AG04449 (cell line): ENCODE data around the gene CFAP299.

Source experiments
- CTCF ChIA-PET: fragments of 350-600 bp; formaldehyde crosslinking; extraction: SDS; loops from one replicate; lab custom pipeline; 2021; ENCODE audit warnings: antibody characterized with exemption; lab: Yijun Ruan, JAX
- POLR2A ChIA-PET: fragments of 400-600, 350-600 bp; formaldehyde crosslinking; extraction: SDS; loops from one replicate; lab custom pipeline; 2020; ENCODE audit warnings: antibody characterized with exemption, inconsistent platforms; lab: Yijun Ruan, JAX
- DNase-seq: peaks from one replicate; pipeline ENCODE4 v3.0.0-alpha.2; 2010; ENCODE audit warnings: low read depth, low spot score
- H3K4me3 ChIP-seq: 2 replicates; pipeline ENCODE4 v1.5.1; 2011; ENCODE audit warnings: low read depth, mild to moderate bottlenecking, control low read depth, low read length
- TF ChIP-seq, protein P1 (sequence below): IDR thresholded peaks from one replicate; pipeline ENCODE4 v1.5.1; 2011; ENCODE audit warnings: mild to moderate bottlenecking, moderate library complexity, low read length, control low read depth, inconsistent platforms; ENCODE audit not compliant: insufficient read depth; ENCODE audit errors: missing control alignments

Gene CFAP299

DNA sequence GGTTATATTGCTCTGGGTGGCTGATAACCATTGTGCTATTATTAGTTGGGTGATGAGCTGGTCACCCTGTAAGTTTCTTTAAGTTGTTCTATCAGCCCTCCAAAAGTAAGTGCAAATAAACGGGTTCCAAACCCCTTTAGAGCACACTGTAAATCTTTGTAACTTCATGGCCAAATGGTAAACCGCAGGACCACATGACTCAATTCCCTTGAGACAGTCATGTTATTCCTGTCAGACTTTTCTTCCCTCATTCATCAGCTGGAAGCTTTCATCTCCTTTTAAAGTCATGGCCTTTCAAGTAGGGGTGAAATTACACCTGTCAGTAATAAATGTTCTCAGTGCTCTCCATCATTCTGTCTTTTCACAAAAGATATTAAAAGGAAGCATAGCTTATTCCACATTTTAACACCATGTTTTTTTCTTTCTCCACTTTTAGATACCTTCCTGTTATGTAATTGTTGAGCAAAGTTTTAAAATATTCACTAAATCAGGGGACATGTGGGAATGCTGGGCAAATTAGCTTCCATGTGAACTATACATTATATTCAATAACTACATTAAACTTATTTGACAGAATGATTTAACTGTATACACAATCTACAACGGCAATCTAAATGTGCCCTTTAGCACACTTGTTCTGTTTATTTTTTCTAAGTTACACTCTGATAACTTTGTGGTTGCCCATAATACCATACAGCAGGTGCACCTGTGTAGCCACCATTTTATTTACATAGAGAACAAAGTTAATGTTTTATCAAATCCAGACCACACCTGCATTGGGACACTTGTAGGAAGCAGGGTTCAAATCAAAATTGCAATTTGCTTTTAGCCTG lies 275.5 kb downstream of the CFAP299 start:
- ChIA-PET CTCF (interaction anchor here (1.1 kb wide), 1 partner anchor 12 kb away, joined by 3 read pairs; no protein-coding TSS in a partner anchor), POLR2A (no interaction called here)
- no peak overlapping the region for H3K4me3 ChIP-seq

DNA sequence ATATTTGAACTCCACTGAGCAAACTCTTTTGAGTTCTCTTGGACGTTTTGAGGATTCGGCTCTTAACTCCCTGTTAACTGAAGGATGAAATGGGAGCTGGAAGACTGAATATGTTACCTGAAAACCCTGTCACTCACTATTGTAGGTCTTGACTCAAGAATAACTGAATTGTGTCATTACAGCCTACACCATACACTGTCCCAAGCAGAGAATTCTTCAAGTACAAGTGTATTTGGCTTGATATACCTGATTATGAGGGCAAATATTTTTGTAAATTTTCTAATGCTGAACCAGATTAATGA lies 276.1 kb downstream of the CFAP299 start:
- no peak for DNase-seq
- ChIA-PET POLR2A (no interaction called here), CTCF (no interaction called here)
- TF ChIP-seq, protein P1, sequence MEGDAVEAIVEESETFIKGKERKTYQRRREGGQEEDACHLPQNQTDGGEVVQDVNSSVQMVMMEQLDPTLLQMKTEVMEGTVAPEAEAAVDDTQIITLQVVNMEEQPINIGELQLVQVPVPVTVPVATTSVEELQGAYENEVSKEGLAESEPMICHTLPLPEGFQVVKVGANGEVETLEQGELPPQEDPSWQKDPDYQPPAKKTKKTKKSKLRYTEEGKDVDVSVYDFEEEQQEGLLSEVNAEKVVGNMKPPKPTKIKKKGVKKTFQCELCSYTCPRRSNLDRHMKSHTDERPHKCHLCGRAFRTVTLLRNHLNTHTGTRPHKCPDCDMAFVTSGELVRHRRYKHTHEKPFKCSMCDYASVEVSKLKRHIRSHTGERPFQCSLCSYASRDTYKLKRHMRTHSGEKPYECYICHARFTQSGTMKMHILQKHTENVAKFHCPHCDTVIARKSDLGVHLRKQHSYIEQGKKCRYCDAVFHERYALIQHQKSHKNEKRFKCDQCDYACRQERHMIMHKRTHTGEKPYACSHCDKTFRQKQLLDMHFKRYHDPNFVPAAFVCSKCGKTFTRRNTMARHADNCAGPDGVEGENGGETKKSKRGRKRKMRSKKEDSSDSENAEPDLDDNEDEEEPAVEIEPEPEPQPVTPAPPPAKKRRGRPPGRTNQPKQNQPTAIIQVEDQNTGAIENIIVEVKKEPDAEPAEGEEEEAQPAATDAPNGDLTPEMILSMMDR: no peak
- H3K4me3 ChIP-seq: no peak overlapping the region

More for the DNA sequence above, 275.5 kb downstream of the CFAP299 start:
- no peak for DNase-seq
- TF ChIP-seq, protein P1: no peak

DNA sequence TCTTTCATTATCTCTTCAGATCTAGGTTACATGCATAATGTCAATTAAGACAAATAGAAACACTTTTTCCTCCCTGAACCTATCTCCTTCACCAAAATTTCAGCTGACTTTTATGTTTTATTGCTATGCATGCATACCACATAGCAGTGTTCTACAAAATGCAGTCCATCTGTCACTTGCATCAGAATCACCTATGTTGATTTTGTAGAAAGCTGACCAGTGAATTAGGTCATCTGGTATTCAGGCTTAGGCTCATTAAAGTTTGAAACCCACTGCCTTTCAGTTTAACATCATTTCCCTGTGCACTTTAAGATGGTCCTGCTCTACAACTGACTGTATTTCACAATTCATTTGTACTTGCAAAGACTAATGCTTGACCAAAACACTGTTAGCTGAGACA lies 277.9 kb downstream of the CFAP299 start:
- ChIA-PET POLR2A (no interaction called here), CTCF (interaction anchor here (0.9 kb wide), 1 partner anchor 196 kb away, joined by 3 read pairs; no protein-coding TSS in a partner anchor)
- H3K4me3 ChIP-seq: no peak overlapping the region
- DNase-seq: no peak
- TF ChIP-seq, protein P1: no peak

DNA sequence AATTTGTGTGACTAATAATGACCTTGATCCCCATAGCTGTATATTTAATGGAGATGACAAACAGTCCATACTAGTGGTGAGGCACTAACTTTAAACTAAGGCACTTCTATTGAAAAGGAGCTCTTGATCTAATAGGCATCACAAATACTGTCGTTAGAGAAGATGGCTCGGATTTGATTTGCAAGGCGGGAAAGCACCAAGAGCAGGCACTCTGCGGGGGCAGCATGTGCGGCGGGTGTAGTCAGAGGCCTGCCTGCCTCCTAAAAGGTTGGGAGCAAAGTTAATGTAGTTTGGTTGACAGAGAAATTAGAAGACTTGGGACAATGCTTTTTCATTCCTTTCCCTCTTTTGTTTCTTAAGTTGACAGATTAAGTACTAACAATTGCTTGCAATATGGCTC lies 278.8 kb downstream of the CFAP299 start:
- POLR2A ChIA-PET: no interaction called here
- TF ChIP-seq, protein P1: no peak
- CTCF ChIA-PET: no interaction called here
- no peak for DNase-seq
- H3K4me3 ChIP-seq: no peak overlapping the region

DNA sequence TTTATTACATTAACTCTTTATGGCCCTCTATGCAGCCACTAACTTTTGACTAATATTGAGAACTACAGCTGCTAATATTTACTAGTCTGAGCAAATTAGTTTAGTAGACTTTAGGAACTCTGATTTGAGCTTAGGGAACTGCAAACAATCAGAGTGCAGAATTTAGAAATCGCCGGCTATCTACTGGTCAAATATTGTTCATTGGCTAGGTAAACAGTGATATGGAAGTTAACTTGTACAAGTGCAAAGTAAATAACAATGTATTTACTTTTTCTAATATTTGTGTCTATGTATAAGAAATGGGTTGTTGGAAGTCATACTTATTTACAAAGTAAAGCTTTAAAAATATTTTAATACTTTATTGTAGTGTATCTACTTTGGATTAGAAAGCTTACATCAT lies 279.6 kb downstream of the CFAP299 start:
- DNase-seq: no peak
- ChIA-PET CTCF (interaction anchor here (1.3 kb wide), 1 partner anchor 13 kb away, joined by 4 read pairs; no protein-coding TSS in a partner anchor), POLR2A (no interaction called here)
- TF ChIP-seq, protein P1: no peak
- no peak overlapping the region for H3K4me3 ChIP-seq

DNA sequence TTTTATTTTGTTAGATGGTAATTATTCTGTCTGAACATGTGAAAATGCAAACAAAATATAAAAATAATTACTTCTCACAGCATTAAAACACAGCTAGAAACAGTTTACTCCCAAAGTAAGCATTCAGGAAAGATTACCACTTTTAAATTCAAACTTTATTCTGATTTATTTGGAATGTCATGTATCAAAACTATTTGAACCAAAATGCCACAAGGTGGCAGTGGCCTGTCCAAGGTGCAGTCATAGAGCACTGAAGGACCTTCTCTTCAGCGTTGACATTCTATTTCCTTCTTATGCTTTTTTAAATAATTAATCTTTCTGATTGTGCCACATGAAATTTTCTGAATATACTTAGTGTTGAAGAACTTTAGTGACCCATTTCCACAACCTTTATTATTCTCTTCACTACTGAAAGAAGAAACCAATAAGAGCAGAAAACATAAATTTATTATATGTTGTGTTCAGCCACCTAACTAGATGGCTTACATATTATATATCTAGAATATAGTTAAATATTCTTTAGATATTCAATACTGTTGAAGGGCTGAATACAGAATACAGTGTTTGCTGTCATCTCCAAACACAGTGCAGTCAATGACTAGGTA lies 283.6 kb downstream of the CFAP299 start:
- no peak overlapping the region for H3K4me3 ChIP-seq
- POLR2A ChIA-PET: no interaction called here
- no peak for DNase-seq
- CTCF ChIA-PET: no interaction called here
- TF ChIP-seq, protein P1: no peak
